ENCODE results near the gene KRTAP4-5. TPM values are rescaled to one million over a fixed set of nuclear protein-coding genes. Genes with fewer than 3 reads are reported as not detected.

KRTAP4-5 gene
- total and polyA plus RNA-seq, 2 experiments from 2014 or later = not detected

DNA sequence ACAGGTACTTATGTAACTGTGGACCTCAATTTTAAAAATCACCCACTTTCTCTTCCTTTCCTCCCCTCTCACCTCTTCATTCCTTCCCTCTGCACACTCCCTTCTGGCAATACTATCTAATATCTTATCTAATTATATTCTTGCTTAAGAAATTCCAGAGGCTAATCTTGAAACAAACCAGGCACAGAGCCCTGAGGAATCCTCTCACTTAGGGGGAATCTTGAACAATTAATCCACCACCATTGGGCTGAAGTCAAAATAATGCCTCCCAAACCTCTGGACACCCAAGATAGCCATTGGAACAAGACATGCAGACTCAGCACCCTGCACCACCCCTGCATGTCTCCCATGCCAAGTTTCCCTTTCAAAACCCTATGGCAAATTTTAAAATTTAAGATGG, 8.3 kb downstream of the KRTAP4-5 start (continued):
- TF ChIP-seq, protein P1, sequence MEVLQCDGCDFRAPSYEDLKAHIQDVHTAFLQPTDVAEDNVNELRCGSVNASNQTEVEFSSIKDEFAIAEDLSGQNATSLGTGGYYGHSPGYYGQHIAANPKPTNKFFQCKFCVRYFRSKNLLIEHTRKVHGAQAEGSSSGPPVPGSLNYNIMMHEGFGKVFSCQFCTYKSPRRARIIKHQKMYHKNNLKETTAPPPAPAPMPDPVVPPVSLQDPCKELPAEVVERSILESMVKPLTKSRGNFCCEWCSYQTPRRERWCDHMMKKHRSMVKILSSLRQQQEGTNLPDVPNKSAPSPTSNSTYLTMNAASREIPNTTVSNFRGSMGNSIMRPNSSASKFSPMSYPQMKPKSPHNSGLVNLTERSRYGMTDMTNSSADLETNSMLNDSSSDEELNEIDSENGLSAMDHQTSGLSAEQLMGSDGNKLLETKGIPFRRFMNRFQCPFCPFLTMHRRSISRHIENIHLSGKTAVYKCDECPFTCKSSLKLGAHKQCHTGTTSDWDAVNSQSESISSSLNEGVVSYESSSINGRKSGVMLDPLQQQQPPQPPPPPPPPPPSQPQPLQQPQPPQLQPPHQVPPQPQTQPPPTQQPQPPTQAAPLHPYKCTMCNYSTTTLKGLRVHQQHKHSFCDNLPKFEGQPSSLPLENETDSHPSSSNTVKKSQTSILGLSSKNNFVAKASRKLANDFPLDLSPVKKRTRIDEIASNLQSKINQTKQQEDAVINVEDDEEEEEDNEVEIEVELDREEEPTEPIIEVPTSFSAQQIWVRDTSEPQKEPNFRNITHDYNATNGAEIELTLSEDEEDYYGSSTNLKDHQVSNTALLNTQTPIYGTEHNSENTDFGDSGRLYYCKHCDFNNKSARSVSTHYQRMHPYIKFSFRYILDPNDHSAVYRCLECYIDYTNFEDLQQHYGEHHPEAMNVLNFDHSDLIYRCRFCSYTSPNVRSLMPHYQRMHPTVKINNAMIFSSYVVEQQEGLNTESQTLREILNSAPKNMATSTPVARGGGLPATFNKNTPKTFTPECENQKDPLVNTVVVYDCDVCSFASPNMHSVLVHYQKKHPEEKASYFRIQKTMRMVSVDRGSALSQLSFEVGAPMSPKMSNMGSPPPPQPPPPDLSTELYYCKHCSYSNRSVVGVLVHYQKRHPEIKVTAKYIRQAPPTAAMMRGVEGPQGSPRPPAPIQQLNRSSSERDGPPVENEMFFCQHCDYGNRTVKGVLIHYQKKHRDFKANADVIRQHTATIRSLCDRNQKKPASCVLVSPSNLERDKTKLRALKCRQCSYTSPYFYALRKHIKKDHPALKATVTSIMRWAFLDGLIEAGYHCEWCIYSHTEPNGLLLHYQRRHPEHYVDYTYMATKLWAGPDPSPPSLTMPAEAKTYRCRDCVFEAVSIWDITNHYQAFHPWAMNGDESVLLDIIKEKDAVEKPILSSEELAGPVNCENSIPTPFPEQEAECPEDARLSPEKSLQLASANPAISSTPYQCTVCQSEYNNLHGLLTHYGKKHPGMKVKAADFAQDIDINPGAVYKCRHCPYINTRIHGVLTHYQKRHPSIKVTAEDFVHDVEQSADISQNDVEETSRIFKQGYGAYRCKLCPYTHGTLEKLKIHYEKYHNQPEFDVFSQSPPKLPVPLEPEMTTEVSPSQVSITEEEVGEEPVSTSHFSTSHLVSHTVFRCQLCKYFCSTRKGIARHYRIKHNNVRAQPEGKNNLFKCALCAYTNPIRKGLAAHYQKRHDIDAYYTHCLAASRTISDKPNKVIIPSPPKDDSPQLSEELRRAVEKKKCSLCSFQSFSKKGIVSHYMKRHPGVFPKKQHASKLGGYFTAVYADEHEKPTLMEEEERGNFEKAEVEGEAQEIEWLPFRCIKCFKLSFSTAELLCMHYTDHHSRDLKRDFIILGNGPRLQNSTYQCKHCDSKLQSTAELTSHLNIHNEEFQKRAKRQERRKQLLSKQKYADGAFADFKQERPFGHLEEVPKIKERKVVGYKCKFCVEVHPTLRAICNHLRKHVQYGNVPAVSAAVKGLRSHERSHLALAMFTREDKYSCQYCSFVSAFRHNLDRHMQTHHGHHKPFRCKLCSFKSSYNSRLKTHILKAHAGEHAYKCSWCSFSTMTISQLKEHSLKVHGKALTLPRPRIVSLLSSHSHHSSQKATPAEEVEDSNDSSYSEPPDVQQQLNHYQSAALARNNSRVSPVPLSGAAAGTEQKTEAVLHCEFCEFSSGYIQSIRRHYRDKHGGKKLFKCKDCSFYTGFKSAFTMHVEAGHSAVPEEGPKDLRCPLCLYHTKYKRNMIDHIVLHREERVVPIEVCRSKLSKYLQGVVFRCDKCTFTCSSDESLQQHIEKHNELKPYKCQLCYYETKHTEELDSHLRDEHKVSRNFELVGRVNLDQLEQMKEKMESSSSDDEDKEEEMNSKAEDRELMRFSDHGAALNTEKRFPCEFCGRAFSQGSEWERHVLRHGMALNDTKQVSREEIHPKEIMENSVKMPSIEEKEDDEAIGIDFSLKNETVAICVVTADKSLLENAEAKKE (CRISPR knock-in tag; IDR thresholded peaks at IDR 0.05) = no peak
- no peak for TF ChIP-seq EZH2phosphoT487 (IDR thresholded peaks at IDR 0.05; ENCODE audit: unreplicated experiment)
- TF ChIP-seq ZNF114 (CRISPR knock-in tag; IDR thresholded peaks at IDR 0.05) = no peak

DNA sequence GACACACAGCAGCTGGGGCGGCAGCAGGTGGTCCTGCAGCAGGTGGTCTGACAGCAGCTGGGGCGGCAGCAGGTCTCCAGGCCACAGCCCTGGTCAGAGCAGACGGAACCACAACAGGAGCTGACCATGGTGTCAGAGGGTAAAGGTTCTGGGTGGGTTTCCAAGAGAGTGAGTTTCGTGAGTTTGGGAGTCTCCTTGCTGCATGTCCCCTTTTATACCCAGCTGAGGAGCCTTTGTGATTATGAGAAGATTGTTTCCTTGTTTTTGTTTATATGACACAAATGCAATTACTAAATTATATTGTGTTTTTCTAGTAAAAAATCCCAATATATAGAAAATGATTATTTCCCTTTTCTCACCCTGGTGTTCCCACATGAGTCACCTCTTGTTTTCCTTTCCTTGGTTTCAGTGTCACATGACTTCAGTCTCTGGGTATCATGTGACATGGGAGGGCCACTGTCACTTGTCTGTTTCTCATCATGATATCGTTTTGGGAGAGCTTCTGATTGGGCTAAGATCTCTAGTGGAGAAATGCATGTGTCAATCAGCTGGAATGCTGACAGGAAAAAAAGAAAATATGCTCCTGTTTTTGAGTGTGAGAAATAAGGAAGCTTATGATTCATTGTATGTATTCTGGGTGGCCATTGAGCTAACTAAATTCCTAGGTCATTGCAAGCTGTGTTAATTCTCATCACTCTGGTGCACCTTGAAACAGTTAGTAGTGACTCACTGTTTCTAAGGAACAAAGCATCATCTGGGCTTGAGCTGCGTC, 9.1 kb downstream of the KRTAP4-5 start, which contains the start of gene KRTAP4-6:
KRTAP4-6 (minus strand) TSS at position 185 of the 772 bp plus-strand sequence; CDS start at position 128, 57 bp downstream.
- Mint-ChIP-seq H3K4me1 (no peaks in the 10 kb centered on the region), H3K27ac (no peak within 1 kb of the TSS; the same call in 1 of the 2 replicates), H3K4me3 (no peak within 1 kb of the TSS), H3K9me3 (peaks cover 42% of the 10 kb centered on the region), H3K36me3 (ENCODE audit: low read depth) (peaks cover 28% of the 10 kb centered on the region), H3K27me3 (ENCODE audit: insufficient read depth, low read depth, poor library complexity) (no peaks in the 10 kb centered on the region)
- no peak for DNase-seq (ENCODE audit: low spot score)
- no peak within 1 kb of the TSS for H3K4me2 ChIP-seq
- H3K27ac ChIP-seq (ENCODE audit: low read depth) = no peak within 1 kb of the TSS
- no peak for ATAC-seq
- H4K20me1 ChIP-seq (replicated peaks; ENCODE audit: insufficient read depth) = no peaks in the 10 kb centered on the region
- H3K9me2 ChIP-seq (ENCODE audit: insufficient read depth) = 0 out of 2 replicates have a peak, but pooled peaks cover 3% of the 10 kb centered on the region
- H3K4me3 ChIP-seq = no peak within 1 kb of the TSS
- H3K27me3 ChIP-seq (ENCODE audit: insufficient read depth) = no peaks in the 10 kb centered on the region
- no peaks in the 10 kb centered on the region for H3F3A ChIP-seq (replicated peaks; ENCODE audit: low read depth)
- H3K79me2 ChIP-seq (replicated peaks; ENCODE audit: insufficient read depth) = no peaks in the 10 kb centered on the region
- no peaks in the 10 kb centered on the region for H3K4me1 ChIP-seq (ENCODE audit: insufficient read depth)
- TF ChIP-seq ZNF114 (CRISPR knock-in tag; IDR thresholded peaks at IDR 0.05) (no peak), CREB1 (CRISPR knock-in tag; IDR thresholded peaks at IDR 0.05; ENCODE audit: low read depth) (no peak), EZH2 (IDR thresholded peaks at IDR 0.05; ENCODE audit: low read depth, unreplicated experiment) (no peak), EZH2phosphoT487 (IDR thresholded peaks at IDR 0.05; ENCODE audit: unreplicated experiment) (no peak)
- TF ChIP-seq, protein P1 (CRISPR knock-in tag; IDR thresholded peaks at IDR 0.05) = no peak
- H3K36me3 ChIP-seq (ENCODE audit: insufficient read depth) = no peaks in the 10 kb centered on the region; the same call in 1 of the 2 replicates
- no peak within 1 kb of the TSS for H2AFZ ChIP-seq
